ENCODE results near the gene RGS17.

- no peak for TF ChIP-seq CTCF (IDR thresholded peaks at IDR 0.05)
- no peak for TF ChIP-seq POLR2A (IDR thresholded peaks at IDR 0.05)
- TF ChIP-seq POLR2AphosphoS5 (IDR thresholded peaks at IDR 0.05) = no peak
- TF ChIP-seq EP300 (IDR thresholded peaks at IDR 0.05; ENCODE audit: low read depth) = no peak
Observed at GRCh38 chr6:153146413-153146812, 15.3 kb upstream of the RGS17 start.

All from transverse colon (tissue), 4 donors.